ENCODE results near the gene PLEKHA7.

PLEKHA7 gene

DNA sequence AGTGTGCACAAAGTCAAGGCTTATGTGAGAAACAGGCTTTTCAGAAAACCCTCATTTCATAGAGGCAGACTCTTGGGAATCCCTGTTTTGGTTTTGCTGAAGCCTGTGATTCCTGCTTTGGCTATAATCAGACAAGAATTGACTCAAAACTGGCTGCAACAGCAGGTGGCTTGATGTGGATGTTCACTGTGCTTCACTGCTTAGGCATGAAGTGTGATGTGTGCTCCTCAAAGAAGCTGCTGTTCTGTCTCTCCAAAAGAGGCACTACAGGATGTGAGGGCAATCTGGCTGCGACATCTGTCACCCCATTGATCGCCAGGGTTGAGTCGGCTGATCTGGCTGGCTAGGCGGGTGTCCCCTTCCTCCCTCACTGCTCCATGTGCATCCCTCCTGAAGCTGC lies 172.2 kb downstream of the PLEKHA7 start:
- TF ChIP-seq REST (IDR thresholded peaks at IDR 0.05; ENCODE audit: insufficient read depth in 1 of 2, low read depth in 2 of 2, low read length in 2 of 2): no peak
- TF ChIP-seq POLR2AphosphoS5 (IDR thresholded peaks at IDR 0.05; ENCODE audit: low read depth, low read length): no peak
- TF ChIP-seq TAF1 (IDR thresholded peaks at IDR 0.05; ENCODE audit: borderline replicate concordance, insufficient read depth, low read length): no peak
- no peak for TF ChIP-seq SIN3A (IDR thresholded peaks at IDR 0.05; ENCODE audit: borderline replicate concordance, insufficient read depth, low read length)
- no peak for TF ChIP-seq FOXP2 (optimal IDR thresholded peaks at IDR 0.05; ENCODE audit: borderline replicate concordance, extremely low read depth, extremely low read length, insufficient read depth)

DNA sequence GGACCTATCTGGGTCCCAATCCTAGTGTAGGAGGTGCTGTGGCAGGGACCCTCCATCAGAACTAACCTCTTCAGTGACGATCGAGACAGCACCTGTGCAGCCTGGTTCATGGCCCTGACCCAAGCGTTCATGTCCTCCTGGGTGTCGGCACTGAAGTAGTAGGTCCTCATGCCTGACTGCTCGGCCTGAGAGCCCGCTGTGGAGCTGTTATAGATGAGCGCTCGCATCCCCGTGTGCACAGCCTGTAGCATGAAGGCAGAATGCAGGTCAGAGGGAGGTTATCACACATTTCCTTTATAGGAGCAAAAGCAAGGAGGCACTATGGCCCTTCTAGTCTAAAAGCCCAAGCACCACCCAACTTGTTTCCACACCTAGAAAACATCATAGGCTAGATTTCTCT lies 172.7 kb downstream of the PLEKHA7 start:
- TF ChIP-seq FOXP2 (optimal IDR thresholded peaks at IDR 0.05; ENCODE audit: borderline replicate concordance, extremely low read depth, extremely low read length, insufficient read depth) (no peak), TAF1 (IDR thresholded peaks at IDR 0.05; ENCODE audit: borderline replicate concordance, insufficient read depth, low read length) (no peak), REST (IDR thresholded peaks at IDR 0.05; ENCODE audit: insufficient read depth in 1 of 2, low read depth in 2 of 2, low read length in 2 of 2) (no peak), POLR2AphosphoS5 (IDR thresholded peaks at IDR 0.05; ENCODE audit: low read depth, low read length) (no peak), SIN3A (IDR thresholded peaks at IDR 0.05; ENCODE audit: borderline replicate concordance, insufficient read depth, low read length) (no peak)

DNA sequence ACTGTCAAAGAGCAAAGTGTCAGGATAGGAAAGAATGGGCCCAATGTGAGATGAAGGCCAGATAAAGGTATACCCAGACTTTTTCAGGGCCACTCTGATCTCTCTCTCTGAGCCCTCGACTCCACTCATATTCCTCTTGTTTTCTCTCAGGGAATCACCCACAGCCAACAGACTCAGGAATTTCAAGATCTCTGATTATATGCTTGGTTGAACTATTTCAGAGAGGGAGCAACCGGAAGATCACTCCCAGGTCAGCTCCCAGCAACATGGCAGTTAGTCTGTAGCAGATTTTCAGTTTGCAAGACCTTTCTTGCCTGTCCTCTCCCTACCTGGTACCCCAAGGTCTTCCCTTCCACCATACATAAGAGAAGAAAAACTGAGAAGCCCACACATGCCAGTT lies 173.3 kb downstream of the PLEKHA7 start:
- no peak for TF ChIP-seq TAF1 (IDR thresholded peaks at IDR 0.05; ENCODE audit: borderline replicate concordance, insufficient read depth, low read length)
- TF ChIP-seq SIN3A (IDR thresholded peaks at IDR 0.05; ENCODE audit: borderline replicate concordance, insufficient read depth, low read length): no peak
- TF ChIP-seq REST (IDR thresholded peaks at IDR 0.05; ENCODE audit: insufficient read depth in 1 of 2, low read depth in 2 of 2, low read length in 2 of 2): no peak
- TF ChIP-seq FOXP2 (optimal IDR thresholded peaks at IDR 0.05; ENCODE audit: borderline replicate concordance, extremely low read depth, extremely low read length, insufficient read depth): no peak
- TF ChIP-seq POLR2AphosphoS5 (IDR thresholded peaks at IDR 0.05; ENCODE audit: low read depth, low read length): no peak

GRCh38 chr11:16839821-16840220 lies 174.4 kb downstream of the PLEKHA7 start:
- TF ChIP-seq FOXP2 (optimal IDR thresholded peaks at IDR 0.05; ENCODE audit: borderline replicate concordance, extremely low read depth, extremely low read length, insufficient read depth): no peak

GRCh38 chr11:16834384-16834783 lies 179.8 kb downstream of the PLEKHA7 start:
- TF ChIP-seq POLR2AphosphoS5 (IDR thresholded peaks at IDR 0.05; ENCODE audit: low read depth, low read length) (no peak), SIN3A (IDR thresholded peaks at IDR 0.05; ENCODE audit: borderline replicate concordance, insufficient read depth, low read length) (no peak), TAF1 (IDR thresholded peaks at IDR 0.05; ENCODE audit: borderline replicate concordance, insufficient read depth, low read length) (no peak), REST (IDR thresholded peaks at IDR 0.05; ENCODE audit: insufficient read depth in 1 of 2, low read depth in 2 of 2, low read length in 2 of 2) (no peak), FOXP2 (optimal IDR thresholded peaks at IDR 0.05; ENCODE audit: borderline replicate concordance, extremely low read depth, extremely low read length, insufficient read depth) (no peak)

All from PFSK-1 (cell line).